NCI-H82 (cell line): ENCODE data around the gene PCDHB5.
"Not testable (repeated sequence)": the region's sequence is repeated elsewhere in the genome, so short reads cannot be mapped to it uniquely, and the experiment has no call there.

Source experiments
- DNase-seq: peaks from one replicate; lab custom pipeline; 2025; lab: John Stamatoyannopoulos, UW

Gene PCDHB5

DNA sequence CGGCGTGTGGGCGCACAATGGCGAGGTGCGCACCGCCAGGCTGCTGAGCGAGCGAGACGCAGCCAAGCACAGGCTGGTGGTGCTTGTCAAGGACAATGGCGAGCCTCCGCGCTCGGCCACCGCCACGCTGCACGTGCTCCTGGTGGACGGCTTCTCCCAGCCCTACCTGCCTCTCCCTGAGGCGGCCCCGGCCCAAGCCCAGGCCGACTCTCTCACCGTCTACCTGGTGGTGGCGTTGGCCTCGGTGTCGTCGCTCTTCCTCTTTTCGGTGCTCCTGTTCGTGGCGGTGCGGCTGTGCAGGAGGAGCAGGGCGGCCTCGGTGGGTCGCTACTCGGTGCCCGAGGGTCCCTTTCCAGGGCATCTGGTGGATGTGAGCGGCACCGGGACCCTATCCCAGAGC lies 17.1 kb downstream of the PCDHB5 start:
- not testable (repeated sequence) for DNase-seq

DNA sequence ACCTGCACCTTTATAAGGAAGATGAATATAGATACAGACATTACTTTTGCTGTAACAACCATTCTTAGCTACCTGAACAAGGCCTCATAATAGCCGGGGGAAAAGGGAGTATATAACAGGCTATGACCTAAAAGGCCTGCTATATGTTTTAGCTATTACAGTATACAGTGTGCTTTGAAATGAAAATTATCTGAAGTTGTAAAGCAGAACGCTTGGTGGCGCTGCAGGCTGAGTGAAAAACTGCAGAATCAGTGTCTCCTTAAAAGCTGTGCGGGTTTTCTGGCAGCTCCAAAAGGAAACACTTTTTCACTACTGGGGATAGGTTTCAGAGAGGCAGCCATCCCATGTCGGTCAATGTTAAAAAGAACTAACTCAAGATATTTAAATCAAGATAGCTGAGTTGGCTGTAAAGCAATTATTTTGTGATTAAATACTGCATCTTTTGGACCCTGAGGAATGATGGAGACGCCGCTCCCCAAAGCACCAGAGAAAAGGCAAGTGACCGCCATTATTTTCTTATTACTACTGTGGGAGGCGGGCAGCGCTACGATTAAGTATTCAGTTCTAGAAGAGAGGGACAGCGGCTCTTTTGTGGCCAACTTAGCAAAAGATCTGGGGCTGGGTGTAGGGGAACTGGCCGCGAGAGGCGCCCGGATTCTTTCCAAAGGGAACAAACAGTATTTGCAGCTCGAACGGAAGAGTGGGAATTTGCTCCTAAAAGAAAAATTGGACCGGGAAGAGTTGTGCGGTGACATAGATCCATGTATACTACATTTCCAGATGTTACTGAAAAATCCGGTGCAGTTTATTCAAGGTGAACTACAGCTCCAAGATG lies 20.8 kb downstream of the PCDHB5 start:
- DNase-seq = peak; percentile 3

- not testable (repeated sequence) for DNase-seq
These were observed 22.4 kb downstream of the PCDHB5 start for GRCh38 chr5:141157356-141157755.

- not testable (repeated sequence) for DNase-seq
These were observed 22.9 kb downstream of the PCDHB5 start for GRCh38 chr5:141157901-141158300.

DNA sequence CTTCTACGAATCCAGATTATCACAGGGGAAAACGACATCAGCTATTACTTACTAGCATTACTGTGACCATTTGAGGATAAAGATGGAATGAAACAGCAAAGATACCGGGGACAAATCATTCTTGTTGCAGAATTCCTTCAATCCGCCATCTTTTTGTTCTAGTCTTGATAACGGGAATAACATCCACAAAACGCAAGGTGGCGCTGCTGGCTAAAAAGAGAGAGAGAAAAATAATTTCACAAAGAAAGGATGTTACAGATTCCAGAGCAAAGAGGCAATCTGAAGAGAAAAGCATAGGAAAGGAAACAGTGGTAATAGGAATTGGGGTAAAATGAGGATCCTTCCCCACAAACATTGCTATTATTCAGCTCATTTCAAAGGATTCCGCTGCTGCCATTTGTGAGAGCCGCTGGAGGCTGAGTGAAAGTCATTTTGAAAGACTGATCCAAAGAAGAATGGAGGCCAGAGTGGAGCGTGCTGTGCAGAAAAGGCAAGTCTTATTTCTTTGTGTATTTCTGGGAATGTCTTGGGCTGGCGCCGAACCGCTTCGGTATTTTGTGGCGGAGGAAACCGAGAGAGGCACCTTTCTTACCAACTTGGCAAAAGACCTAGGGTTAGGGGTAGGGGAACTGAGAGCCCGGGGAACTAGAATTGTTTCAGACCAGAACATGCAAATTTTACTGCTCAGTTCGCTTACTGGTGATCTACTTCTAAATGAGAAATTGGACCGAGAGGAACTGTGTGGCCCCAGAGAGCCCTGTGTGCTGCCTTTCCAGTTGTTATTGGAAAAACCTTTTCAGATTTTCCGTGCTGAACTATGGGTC lies 37.6 kb downstream of the PCDHB5 start, which contains the start of gene PCDHB7:
Gene PCDHB7, plus strand, starts transcription at position 264 of the 824 bp plus-strand sequence. Its CDS starts 192 bp downstream, at position 456.
- peak; percentile 36 for DNase-seq

- not testable (repeated sequence) for DNase-seq
These were observed 39.5 kb downstream of the PCDHB5 start for GRCh38 chr5:141174291-141175104.

DNA sequence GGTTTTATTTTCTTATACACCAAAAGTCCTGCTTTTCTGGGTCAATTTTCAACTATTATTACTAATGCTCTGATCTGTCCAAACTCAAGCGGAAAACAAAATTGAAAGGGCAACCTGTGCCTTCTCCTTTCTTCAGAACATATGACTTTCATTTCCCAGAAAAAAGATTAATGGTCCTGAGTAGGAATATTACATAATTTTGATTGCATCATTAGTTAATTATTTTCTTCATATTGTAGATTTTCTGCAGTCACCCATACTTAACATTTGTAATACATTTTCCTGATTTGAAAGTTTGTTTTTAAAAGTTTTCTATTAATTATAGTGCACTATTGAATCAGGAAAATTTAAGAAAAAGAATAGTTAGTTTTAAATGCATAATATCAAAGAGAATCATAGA lies 40.9 kb downstream of the PCDHB5 start:
- no peak for DNase-seq

GRCh38 chr5:141177577-141178191 lies 42.7 kb downstream of the PCDHB5 start, which contains the start of gene PCDHB8:
Gene PCDHB8, plus strand, starts transcription at chr5:141177790. Its CDS starts 245 bp downstream, at chr5:141178035.
- peak; percentile 38 for DNase-seq

DNA sequence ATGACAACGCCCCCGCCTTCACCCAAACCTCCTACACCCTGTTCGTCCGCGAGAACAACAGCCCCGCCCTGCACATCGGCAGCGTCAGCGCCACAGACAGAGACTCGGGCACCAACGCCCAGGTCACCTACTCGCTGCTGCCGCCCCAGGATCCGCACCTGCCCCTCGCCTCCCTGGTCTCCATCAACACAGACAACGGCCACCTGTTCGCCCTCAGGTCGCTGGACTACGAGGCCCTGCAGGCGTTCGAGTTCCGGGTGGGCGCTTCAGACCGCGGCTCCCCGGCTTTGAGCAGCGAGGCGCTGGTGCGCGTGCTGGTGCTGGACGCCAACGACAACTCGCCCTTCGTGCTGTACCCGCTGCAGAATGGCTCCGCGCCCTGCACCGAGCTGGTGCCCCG lies 44.4 kb downstream of the PCDHB5 start:
- DNase-seq = not testable (repeated sequence)

DNA sequence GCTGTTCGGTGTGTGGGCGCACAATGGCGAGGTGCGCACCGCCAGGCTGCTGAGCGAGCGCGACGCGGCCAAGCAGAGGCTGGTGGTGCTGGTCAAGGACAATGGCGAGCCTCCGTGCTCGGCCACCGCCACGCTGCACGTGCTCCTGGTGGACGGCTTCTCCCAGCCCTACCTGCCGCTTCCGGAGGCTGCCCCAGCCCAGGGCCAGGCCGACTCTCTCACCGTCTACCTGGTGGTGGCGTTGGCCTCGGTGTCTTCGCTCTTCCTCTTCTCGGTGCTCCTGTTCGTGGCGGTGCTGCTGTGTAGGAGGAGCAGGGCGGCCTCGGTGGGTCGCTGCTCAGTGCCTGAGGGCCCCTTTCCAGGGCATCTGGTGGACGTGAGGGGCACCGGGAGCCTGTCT lies 44.9 kb downstream of the PCDHB5 start:
- DNase-seq = not testable (repeated sequence)

GRCh38 chr5:141180313-141180712 lies 45.3 kb downstream of the PCDHB5 start:
- no peak for DNase-seq

DNA sequence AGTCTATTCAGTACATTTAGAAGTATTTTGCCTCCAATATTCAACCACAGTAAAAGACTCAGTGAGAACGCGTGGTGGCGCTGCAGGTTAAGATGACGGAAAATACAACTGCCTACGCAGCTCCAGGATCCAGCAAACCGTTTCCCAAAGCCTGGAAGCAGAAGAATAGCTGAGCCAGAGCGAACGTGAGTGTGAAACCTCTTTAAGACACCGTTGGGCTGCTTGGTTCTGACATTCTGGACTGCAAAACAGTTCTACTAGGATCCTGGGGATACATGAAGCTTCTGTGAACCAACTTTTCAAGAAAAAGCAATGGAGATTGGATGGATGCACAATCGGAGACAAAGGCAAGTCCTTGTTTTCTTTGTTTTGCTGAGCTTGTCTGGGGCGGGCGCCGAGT lies 47.2 kb downstream of the PCDHB5 start, which contains the start of gene PCDHB16:
Gene PCDHB16, plus strand, starts transcription at position 140 of the 400 bp plus-strand sequence. Its CDS starts 173 bp downstream, at position 313.
- peak; percentile 38 for DNase-seq

GRCh38 chr5:141184117-141184855 lies 49.3 kb downstream of the PCDHB5 start:
- not testable (repeated sequence) for DNase-seq

DNA sequence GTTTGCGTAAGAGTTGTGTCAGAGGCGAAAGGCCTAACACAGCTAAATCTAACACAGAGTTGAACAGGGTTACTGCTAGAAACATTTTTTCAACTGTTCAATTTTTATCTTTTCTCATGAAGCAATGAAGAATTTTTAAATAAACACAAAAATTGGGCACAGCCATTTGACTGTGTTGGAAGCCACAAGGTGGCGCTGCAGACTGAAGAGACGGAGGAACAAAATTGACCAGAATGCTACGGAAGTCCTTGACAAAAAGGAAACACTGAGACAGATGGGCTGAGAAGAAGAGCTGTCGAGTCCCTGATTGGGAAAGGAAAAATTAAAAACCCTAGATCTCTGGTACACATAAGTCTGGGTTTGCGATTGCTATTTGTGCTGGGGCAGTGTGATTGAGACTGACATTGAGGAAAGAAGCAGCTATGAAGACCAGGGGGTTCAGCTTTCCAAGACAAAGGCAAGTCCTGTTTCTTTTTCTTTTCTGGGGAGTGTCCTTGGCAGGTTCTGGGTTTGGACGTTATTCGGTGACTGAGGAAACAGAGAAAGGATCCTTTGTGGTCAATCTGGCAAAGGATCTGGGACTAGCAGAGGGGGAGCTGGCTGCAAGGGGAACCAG lies 52.0 kb downstream of the PCDHB5 start, which contains the start of gene PCDHB9:
Gene PCDHB9, plus strand, starts transcription at position 265 of the 616 bp plus-strand sequence. Its CDS starts 158 bp downstream, at position 423.
- DNase-seq = peak; percentile 50
